SU-DHL-6 (cell line): ENCODE results near the gene BOC.

Experiments used
- CTCF ChIP-seq: fragments of 200-600 bp; sonication (generic); IDR thresholded peaks from one replicate; pipeline ENCODE4 v1.5.1; 2017; ENCODE audit warnings: antibody characterized with exemption, mild to moderate bottlenecking, low read length, moderate library complexity; ENCODE audit not compliant: insufficient read depth, poor library complexity, severe bottlenecking
- EZH2phosphoT487 ChIP-seq: fragments of 200-600 bp; sonication (generic), shearing (Covaris generic); conservative IDR thresholded peaks from 2 replicates; pipeline ENCODE4 v1.6.1; 2018; ENCODE audit warnings: mild to moderate bottlenecking, antibody characterized with exemption, low read length, moderate library complexity, mixed read lengths

DNA sequence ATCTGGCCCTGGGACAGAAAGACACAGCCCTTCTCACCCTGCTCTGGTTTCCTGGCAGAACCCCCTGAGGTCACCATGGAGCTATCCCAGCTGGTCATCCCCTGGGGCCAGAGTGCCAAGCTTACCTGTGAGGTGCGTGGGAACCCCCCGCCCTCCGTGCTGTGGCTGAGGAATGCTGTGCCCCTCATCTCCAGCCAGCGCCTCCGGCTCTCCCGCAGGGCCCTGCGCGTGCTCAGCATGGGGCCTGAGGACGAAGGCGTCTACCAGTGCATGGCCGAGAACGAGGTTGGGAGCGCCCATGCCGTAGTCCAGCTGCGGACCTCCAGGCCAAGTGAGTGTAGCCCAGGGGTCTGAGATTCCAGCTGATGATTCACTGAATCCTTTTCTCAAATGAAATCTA lies 61.7 kb downstream of the BOC start:
- TF ChIP-seq CTCF (no peak), EZH2phosphoT487 (no peak)
